IMR-90 (cell line): Measurements from ENCODE around the gene KIF6. TPM values are rescaled to one million over a fixed set of nuclear protein-coding genes. Genes with fewer than 3 reads are reported as not detected.

Source experiments
- ATAC-seq: fragments of 200-7000 bp; cut with Tn5 transposase; 2 replicates; pipeline ENCODE4 v1.9.1; 2020; ENCODE audit warnings: low read depth, mild to moderate bottlenecking, moderate library complexity
- BruUV-seq: library from RNA; stranded (reverse); fragments of 400-500 nt; replicated peaks from 2 replicates; lab custom pipeline; 2021; lab: Mats Ljungman, UMichigan
- CTCF ChIA-PET: fragments of 300-600 bp; formaldehyde crosslinking; extraction: SDS; loops from one replicate; lab custom pipeline; 2021; ENCODE audit warnings: antibody characterized with exemption; lab: Yijun Ruan, JAX
- POLR2A ChIA-PET: fragments of 300-600 bp; sonication (Branson Sonifier 250); formaldehyde crosslinking; loops from one replicate; lab custom pipeline; 2022; ENCODE audit warnings: antibody characterized with exemption; ENCODE audit not compliant: unreplicated experiment; lab: Charles Lee
- DNase-seq: peaks from one replicate; pipeline ENCODE4 v3.0.0; 2013
- H2AFZ ChIP-seq: replicated peaks from 2 replicates; pipeline ENCODE3; 2013; ENCODE audit warnings: low read length, mild to moderate bottlenecking; ENCODE audit not compliant: poor library complexity
- H2AK5ac ChIP-seq: 2 replicates; pipeline ENCODE4 v1.6.1; 2013; ENCODE audit warnings: low read depth, low read length, inconsistent platforms
- H2AK9ac ChIP-seq: replicated peaks from 2 replicates; pipeline ENCODE3; 2013; ENCODE audit warnings: mild to moderate bottlenecking, low read depth, low read length, moderate library complexity; ENCODE audit not compliant: poor library complexity
- H2BK120ac ChIP-seq: 2 replicates; pipeline ENCODE4 v1.6.1; 2013; ENCODE audit warnings: low read depth, low read length, inconsistent platforms
- H2BK15ac ChIP-seq: 3 replicates; pipeline ENCODE4 v1.6.1; 2013; ENCODE audit warnings: low read depth, low read length, inconsistent platforms
- H2BK20ac ChIP-seq: 2 replicates; pipeline ENCODE4 v1.6.1; 2013; ENCODE audit warnings: low read depth, mild to moderate bottlenecking, inconsistent platforms, low read length, moderate library complexity
- H2BK5ac ChIP-seq: 2 replicates; pipeline ENCODE4 v1.6.1; 2013; ENCODE audit warnings: mild to moderate bottlenecking, low read depth, low read length, inconsistent platforms; ENCODE audit not compliant: poor library complexity, severe bottlenecking
- H3K14ac ChIP-seq: replicated peaks from 2 replicates; pipeline ENCODE4 v1.6.1; 2013; ENCODE audit warnings: low read depth, low read length, inconsistent platforms
- H3K18ac ChIP-seq: 2 replicates; pipeline ENCODE4 v1.6.1; 2013; ENCODE audit warnings: low read depth, low read length, control low read depth
- H3K23ac ChIP-seq: 2 replicates; pipeline ENCODE4 v1.6.1; 2013; ENCODE audit warnings: low read depth, low read length, inconsistent platforms
- H3K27ac ChIP-seq: 2 replicates; pipeline ENCODE4 v1.5.1; 2013; ENCODE audit warnings: mild to moderate bottlenecking, control low read depth, low read length; ENCODE audit not compliant: insufficient read depth
- H3K27me3 ChIP-seq: 2 replicates; pipeline ENCODE4 v1.6.1; 2013; ENCODE audit warnings: low read length; ENCODE audit not compliant: control insufficient read depth, insufficient read depth
- H3K36me3 ChIP-seq: 2 replicates; pipeline ENCODE4 v1.6.1; 2013; ENCODE audit warnings: low read length, mixed read lengths; ENCODE audit not compliant: control insufficient read depth, insufficient read depth
- H3K4ac ChIP-seq: 2 replicates; pipeline ENCODE4 v1.6.1; 2013; ENCODE audit warnings: low read depth, low read length, inconsistent platforms
- H3K4me1 ChIP-seq: 2 replicates; pipeline ENCODE4 v1.6.1; 2013; ENCODE audit warnings: low read length, mixed read lengths; ENCODE audit not compliant: control insufficient read depth, insufficient read depth
- H3K4me2 ChIP-seq: 2 replicates; pipeline ENCODE4 v1.6.1; 2013; ENCODE audit warnings: low read depth, mild to moderate bottlenecking, control low read depth, low read length, moderate library complexity
- H3K4me3 ChIP-seq: 2 replicates; pipeline ENCODE4 v1.5.1; 2013; ENCODE audit warnings: low read depth, mild to moderate bottlenecking, control low read depth, low read length, moderate library complexity; ENCODE audit not compliant: insufficient read depth
- H3K56ac ChIP-seq: 2 replicates; pipeline ENCODE4 v1.6.1; 2013; ENCODE audit warnings: low read length, inconsistent platforms; ENCODE audit not compliant: insufficient read depth; ENCODE audit errors: extremely low read depth
- H3K79me1 ChIP-seq, 2 experiments: 2 replicates each; pipeline ENCODE4 v1.6.1; 2013; ENCODE audit warnings: low read length in 2 of 2, inconsistent platforms in 1 of 2, low read depth in 1 of 2
- H3K9ac ChIP-seq: 2 replicates; pipeline ENCODE4 v1.6.1; 2013; ENCODE audit warnings: low read depth, low read length, control low read depth
- H3K9me1 ChIP-seq: 2 replicates; pipeline ENCODE4 v1.6.1; 2013; ENCODE audit warnings: low read length, inconsistent platforms; ENCODE audit not compliant: insufficient read depth
- H3K9me3 ChIP-seq: 2 replicates; pipeline ENCODE4 v1.6.1; 2013; ENCODE audit warnings: low read length; ENCODE audit not compliant: control insufficient read depth, insufficient read depth
- H4K20me1 ChIP-seq: 2 replicates; pipeline ENCODE4 v1.6.1; 2013; ENCODE audit warnings: low read length, inconsistent platforms; ENCODE audit not compliant: insufficient read depth
- H4K5ac ChIP-seq: 2 replicates; pipeline ENCODE4 v1.6.1; 2013; ENCODE audit warnings: mild to moderate bottlenecking, low read depth, low read length, control low read depth
- H4K8ac ChIP-seq, 2 experiments: 2 replicates each; pipeline ENCODE4 v1.6.1; 2013; ENCODE audit warnings: low read depth in 2 of 2, low read length in 2 of 2, control low read depth in 1 of 2, inconsistent platforms in 1 of 2
- H4K91ac ChIP-seq: 2 replicates; pipeline ENCODE4 v1.6.1; 2013; ENCODE audit warnings: low read depth, low read length, inconsistent platforms; ENCODE audit not compliant: insufficient read depth
- FOS ChIP-seq: fragments of 150-350 bp; IDR thresholded peaks from 2 replicates; pipeline ENCODE4 v1.6.1; 2016; ENCODE audit warnings: low read depth, low read length
- MAZ ChIP-seq: IDR thresholded peaks from 2 replicates; pipeline ENCODE4 v1.6.1; 2012; ENCODE audit warnings: low read depth, mild to moderate bottlenecking, low read length, improper control_type of control experiment, moderate library complexity, borderline replicate concordance
- RCOR1 ChIP-seq: IDR thresholded peaks from 2 replicates; pipeline ENCODE4 v1.6.1; 2012; ENCODE audit warnings: mild to moderate bottlenecking, low read length, improper control_type of control experiment; ENCODE audit not compliant: insufficient replicate concordance
- WGBS, 2 experiments: methylation state at CpG; one replicate each; pipeline versions ENCODE4 v1.1.5 to v1.1.7; 2013; ENCODE audit warnings: missing lambda C conversion rate in 2 of 2; ENCODE audit not compliant: insufficient read length in 1 of 2; ENCODE audit errors: extremely low coverage in 2 of 2; 5-methylcytosine and 5-hydroxymethylcytosine counted together
- dilution Hi-C: fragments of 300-500 bp; cut with HindIII; formaldehyde crosslinking; loops from one replicate; pipeline ENCODE4 v1.14.3; 2018; ENCODE audit warnings: low sequenced_read_pairs; ENCODE audit not compliant: unreplicated experiment
- in situ Hi-C: fragments of 300-500 bp; cut with MboI; formaldehyde crosslinking; loops from 3 replicates; pipeline ENCODE4 v1.14.3; 2019; ENCODE audit warnings: low sequenced_read_pairs, inconsistent platforms, mixed read lengths
- intact Hi-C: fragments of 100-400 bp; cut with micrococcal nuclease; formaldehyde crosslinking; loops from 2 replicates; pipeline ENCODE4 v1.10.0; 2022
- polyA plus RNA-seq, 3 experiments: library from polyadenylated mRNA; depleted of rRNA; stranded (reverse); fragments of >200 nt; gene quantifications; 2 replicates each; pipeline ENCODE4 v1.2.3, GENCODE V29; 2012; ENCODE audit warnings: low replicate concordance in 1 of 3
- total RNA-seq: library from RNA; depleted of rRNA; stranded (reverse); fragments of >200 nt; gene quantifications from 2 replicates; pipeline ENCODE4 v1.2.3, GENCODE V29; 2012
- TF ChIP-seq, protein P1 (sequence below): conservative IDR thresholded peaks from 2 replicates; pipeline ENCODE4 v1.5.1; 2012; ENCODE audit warnings: mild to moderate bottlenecking, low read depth, low read length, improper control_type of control experiment

KIF6 gene
- total and polyA plus RNA-seq, 2 of the 4 experiments (the other 2 are of a cell fraction): under 0.01 to 0.10 TPM

DNA sequence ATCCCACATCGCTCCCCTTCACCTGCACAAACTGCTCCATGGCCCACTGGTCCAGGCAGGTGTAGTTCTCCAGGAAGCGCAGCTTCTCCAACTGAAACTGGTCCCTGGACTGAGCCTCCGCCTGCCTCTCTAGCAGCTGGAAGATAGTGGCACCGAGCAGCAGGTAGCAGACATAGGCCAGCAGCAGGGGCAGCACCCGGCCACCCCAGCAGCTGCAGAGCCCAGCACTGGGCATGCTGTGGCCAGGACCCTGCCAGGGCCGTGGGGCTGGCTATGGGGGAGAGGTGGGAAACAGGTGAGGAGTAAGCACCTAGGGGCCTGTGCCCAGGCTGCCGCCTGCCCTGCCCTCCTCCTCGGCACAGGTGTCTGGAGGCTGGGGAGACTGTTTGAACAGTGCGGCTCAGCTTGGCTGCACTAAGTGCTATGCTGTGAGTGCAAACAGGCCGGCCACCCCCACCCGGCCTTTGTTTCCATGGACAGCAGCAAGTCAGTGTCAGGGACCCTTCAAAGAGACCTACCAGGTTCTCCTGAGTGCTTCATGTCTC is 402.8 kb downstream of the KIF6 start, which contains the start of gene KCNK16:
KCNK16 (minus strand) TSS at position 397 of the 545 bp plus-strand sequence; CDS start at position 235, 162 bp downstream.
- Histone ChIP-seq H3K23ac (no peak within 1 kb of the TSS), H2BK20ac (no peak within 1 kb of the TSS), H3K9ac (no peak within 1 kb of the TSS), H2AFZ (no peak within 1 kb of the TSS), H3K4me3 (no peak within 1 kb of the TSS), H2AK5ac (no peak within 1 kb of the TSS), H3K14ac (no peak within 1 kb of the TSS), H4K91ac (no peak within 1 kb of the TSS), H3K36me3 (no peaks in the 10 kb centered on the region), H3K79me1 (no peaks in the 10 kb centered on the region), H3K56ac (no peak within 1 kb of the TSS), H3K27ac (no peak within 1 kb of the TSS), H4K8ac (no peak within 1 kb of the TSS), H3K4ac (no peak within 1 kb of the TSS), H3K9me3 (no peaks in the 10 kb centered on the region), H3K27me3 (no peaks in the 10 kb centered on the region), H3K18ac (no peak within 1 kb of the TSS), H4K20me1 (no peaks in the 10 kb centered on the region), H3K4me1 (no peaks in the 10 kb centered on the region), H2BK15ac (no peak within 1 kb of the TSS), H2BK120ac (no peak within 1 kb of the TSS), H3K4me2 (no peak within 1 kb of the TSS), H2AK9ac (no peak within 1 kb of the TSS), H3K9me1 (no peaks in the 10 kb centered on the region), H4K5ac (no peak within 1 kb of the TSS), H2BK5ac (no peak within 1 kb of the TSS)
- ATAC-seq (no peak), DNase-seq (no peak)
- ChIA-PET POLR2A (no interaction called here), CTCF (no interaction called here)
- TF ChIP-seq MAZ (no peak), FOS (no peak), RCOR1 (no peak)
- TF ChIP-seq, protein P1, sequence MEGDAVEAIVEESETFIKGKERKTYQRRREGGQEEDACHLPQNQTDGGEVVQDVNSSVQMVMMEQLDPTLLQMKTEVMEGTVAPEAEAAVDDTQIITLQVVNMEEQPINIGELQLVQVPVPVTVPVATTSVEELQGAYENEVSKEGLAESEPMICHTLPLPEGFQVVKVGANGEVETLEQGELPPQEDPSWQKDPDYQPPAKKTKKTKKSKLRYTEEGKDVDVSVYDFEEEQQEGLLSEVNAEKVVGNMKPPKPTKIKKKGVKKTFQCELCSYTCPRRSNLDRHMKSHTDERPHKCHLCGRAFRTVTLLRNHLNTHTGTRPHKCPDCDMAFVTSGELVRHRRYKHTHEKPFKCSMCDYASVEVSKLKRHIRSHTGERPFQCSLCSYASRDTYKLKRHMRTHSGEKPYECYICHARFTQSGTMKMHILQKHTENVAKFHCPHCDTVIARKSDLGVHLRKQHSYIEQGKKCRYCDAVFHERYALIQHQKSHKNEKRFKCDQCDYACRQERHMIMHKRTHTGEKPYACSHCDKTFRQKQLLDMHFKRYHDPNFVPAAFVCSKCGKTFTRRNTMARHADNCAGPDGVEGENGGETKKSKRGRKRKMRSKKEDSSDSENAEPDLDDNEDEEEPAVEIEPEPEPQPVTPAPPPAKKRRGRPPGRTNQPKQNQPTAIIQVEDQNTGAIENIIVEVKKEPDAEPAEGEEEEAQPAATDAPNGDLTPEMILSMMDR: no peak
- no TSS peak for BruUV-seq
- in situ Hi-C loops: no loop called here
- dilution Hi-C loops: no loop called here
- intact Hi-C loops: no loop called here
- 19% methylated on average over 2 of the region's 11 CpGs; no CpG with 5 or more reads in 1 of the 2 experiments for WGBS, 2 experiments
